GM11168 (cell line): ENCODE measurements around the gene POLA2.
"Not testable (repeated sequence)": the region's sequence is repeated elsewhere in the genome, so short reads cannot be mapped to it uniquely, and the experiment has no call there.

ENCODE experiments used
- in situ Hi-C: fragments of 300-500 bp; cut with MboI; formaldehyde crosslinking; loops from one replicate; pipeline ENCODE4 v1.12.0; 2022; ENCODE audit warnings: low sequenced_read_pairs; ENCODE audit not compliant: unreplicated experiment

Gene POLA2

DNA sequence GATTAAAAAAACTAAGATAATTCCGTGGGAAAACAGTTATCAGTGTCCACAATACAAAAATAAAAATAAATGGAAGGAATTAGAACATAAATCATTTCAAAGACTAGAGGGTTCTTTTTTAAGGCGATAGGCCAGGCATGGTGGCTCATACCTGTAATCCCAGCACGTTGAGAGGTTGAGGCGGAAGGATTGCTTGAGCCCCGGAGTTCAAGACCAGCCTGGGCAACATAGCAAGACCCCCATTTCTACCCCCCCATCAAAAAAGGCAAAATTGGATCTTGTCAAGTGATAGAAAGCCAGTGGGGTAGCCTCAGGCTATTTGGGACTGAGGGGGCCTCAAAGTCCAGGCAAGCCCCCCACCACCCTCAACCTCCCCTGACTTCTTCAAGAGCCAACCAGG is 20.6 kb upstream of the POLA2 start:
- in situ Hi-C loops: no loop called here

DNA sequence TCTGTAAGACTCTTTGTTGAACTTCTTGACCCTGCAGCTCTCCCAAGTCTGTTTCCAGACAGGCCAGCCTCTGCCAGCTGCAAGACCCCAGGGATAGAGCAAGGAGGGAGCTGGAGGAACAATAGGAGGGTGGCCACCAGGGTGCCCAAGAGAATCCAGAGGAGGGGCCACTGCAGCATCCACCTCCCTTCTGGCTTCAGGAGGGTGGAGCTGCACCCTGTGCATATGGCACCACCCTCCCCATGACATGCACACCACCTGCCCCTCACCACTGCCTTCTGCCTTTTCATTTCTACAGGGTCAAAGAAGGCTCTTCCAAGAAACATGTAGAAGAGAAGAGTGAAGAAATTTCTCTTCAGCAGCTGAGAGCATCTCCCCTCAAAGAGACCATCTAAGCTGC is 20.1 kb upstream of the POLA2 start:
- in situ Hi-C loops: no loop called here

DNA sequence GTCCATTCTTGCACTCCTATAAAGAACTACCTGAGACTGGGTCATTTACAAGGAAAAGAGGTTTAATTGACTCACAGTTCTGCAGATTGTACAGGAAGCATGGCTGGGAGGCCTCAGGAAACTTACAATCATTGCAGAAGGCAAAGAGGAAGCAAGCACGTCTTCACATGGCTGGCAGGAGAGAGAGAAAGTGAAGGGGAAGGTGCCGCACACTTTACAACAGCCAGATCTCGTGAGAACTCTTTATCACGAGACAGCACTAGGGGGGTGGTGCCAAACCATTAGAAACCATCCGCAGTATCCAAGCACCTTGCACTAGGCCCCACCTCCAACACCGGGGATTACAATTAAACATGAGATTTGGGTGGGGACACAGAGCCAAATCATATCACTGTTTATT is 19.4 kb upstream of the POLA2 start:
- in situ Hi-C loops: no loop called here

DNA sequence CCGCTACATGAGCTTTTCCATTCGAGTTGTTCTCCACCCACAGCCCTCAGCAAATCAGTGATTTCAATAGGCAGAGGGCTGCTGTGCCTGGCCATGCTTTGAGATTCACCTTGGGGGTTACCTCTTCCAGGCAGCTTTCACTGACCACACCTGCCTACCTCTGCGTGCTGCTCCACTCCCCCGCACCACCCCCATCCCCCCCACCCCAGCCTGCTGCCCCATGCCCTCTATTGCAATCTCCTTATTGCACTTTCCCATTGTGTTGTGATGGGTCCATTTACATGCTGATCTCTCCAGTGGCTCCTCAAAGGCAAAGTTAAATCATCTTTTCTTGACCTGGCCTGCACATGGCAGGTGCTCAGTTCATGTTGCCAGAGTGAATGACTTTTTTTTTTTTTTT is 18.0 kb upstream of the POLA2 start:
- in situ Hi-C loops: no loop called here

DNA sequence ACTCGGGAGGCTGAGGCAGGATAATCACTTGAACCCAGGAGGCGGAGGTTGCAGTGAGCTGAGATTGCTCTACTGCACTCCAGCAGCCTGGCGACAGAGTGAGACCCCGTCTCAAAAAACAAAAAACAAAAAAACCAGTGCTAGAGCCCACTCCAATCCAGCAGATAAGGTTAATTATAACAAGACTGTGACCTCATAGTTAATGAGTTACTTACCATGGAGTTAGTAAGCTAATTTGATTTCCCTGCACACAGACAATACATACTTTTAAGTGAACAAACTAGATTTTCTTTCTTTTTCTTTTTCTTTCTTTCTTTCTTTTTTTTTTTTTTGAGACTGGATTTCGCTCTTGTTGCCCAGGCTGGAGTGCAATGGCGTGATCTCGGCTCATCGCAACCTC is 16.7 kb upstream of the POLA2 start:
- in situ Hi-C loops: not testable (repeated sequence)

DNA sequence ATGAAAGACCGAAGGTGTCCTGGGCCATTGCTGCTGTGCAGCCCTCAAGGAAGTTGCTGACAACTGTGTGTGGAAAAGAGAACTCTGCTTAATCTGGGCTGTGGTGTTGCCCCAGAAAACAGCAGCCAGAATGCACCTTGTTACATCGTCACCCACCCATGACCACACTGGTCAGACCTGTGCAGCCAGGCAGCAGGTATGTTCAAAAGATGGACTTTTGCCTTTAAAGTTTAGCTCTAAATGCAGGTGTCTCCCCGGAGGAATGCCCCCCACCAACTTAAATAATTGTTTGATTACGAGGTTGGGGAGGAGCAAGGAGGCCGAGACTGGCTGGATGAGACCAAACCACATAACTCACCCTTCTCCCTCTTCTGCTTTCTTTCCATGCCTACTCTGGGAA is 15.3 kb upstream of the POLA2 start:
- in situ Hi-C loops: no loop called here

DNA sequence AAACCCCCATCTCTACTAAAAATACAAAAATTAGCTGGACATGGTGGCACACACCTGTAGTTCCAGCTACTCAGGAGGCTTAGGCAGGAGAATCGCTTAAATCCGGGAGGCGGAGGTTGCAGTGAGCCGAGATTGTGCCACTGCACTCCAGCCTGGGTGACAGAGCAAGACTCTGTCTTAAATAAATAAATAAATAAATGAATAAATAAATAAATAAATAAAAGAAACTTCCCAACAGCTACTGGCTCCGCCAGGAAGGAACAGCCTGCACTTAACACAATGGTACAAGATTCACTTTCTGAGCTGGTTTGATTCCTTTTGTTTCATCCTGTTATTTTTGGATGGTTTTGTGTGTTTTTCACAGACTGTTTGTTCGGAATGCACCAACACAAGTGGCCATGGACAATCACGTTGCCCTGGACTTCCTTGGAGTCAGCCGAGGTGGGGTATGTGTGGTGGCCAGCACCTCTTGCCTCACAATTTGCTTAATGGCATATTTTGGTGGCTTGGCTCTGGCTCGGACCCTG is 13.5 kb upstream of the POLA2 start:
- in situ Hi-C loops: not testable (repeated sequence)

DNA sequence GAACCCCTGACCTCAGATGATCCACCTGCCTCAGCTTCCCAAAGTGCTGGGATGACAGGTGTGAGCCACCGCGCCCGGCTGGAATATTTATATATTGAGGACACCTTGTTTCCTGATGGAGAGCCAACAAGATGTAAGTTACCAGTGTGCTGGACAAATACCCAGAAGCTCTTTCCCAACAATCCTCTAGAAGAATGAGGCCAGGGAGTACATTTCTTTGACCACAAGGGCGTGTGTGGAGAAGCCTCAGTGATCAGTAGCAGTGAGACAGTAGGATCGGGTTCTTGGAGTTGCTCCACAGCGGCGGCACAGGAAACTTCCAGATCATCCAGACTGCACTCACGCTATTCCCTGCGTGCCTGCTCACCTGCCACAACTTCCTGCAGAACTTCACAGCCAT is 10.3 kb upstream of the POLA2 start:
- in situ Hi-C loops: no loop called here

DNA sequence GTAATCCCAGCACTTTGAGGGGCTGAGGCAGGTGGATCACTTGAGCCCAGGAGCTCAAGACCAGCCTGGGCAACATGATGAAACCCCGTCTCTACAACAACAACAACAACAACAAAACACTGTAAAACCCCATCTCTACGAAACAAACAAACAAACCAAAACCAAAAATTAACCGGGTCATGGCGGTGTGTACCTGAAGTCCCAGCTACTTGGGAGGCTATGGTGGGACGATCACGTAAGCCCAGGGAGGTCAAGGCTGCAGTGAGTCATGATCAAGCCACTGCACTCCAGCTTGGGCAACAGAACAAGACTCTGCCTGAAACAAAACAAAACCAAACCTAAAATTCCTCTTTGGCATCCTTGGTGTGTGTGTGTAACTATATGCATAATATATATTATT is 7.0 kb upstream of the POLA2 start:
- in situ Hi-C loops: no loop called here

DNA sequence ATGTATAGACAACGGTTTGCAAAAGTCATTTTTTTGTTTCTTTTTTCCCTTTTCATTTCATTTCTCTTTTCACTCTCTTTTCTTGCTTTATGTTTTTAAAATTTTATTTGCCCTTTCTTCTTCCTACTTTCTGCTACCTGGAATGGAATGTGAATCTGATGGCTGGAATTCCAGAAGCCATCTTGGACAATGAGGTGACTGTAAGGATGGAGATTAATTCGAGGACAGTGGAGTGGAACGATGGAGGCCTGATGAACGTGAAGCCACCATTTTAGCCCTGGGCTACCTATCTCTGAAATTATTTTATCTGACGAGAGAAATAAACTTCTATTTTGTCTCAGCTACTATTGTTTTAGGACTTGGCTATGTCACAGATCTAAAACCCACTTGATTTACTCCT is 2.8 kb upstream of the POLA2 start:
- in situ Hi-C loops: no loop called here

DNA sequence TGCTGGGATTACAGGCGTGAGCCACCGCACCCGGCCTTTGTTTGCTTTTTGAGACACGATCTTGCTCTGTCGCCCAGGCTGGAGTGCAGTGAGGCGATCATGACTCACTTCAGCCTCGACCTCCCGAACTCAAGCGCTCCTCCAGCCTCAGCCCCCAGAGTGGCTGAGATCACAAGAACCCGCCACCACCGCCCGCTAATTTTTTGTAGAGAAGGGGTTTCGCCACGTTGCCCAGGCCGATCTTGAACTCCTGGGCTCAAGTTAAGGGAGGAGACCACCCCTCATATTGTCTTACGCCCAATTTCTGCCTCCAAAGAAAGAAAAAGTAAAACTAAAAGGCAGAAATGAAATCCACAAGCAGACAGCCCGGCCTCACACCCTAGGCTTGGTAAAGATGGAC is 1.5 kb upstream of the POLA2 start:
- in situ Hi-C loops: no loop called here

DNA sequence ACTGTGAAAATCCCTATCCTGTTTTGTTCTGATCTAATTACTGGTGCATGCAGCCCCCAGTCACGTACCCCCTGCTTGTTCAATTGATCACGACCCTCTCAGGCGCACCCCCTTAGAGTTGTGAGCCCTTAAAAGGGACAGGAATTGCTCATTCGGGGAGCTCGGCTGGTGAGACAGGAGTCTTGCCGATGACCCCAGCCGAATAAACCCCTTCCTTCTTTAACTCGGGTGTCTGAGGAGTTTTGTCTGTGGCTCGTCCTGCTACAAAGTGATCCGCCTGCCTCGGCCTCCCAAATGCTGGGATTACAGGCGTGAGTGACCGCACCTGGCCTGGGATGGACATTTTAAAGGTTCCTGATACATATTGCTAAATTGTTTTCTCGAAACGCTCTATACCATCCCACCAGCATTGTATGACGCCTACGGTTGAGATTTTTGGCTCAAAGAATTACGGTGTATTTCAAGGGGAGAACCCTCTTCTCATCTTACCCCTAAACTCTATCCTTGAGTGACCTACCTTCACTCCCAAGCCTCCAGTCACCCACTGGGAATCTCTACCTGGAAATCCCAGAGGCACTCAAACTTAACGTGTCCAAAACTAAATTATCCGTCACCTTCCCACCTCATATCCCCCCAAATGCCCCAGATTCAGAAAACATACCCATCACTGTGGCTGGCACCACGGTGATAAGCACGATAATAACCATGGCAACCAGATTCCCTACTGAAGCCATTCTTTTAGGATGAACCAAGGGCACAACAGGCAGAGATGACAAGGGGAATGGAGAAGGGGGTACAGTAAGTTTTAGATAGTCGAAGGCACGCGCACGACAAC is 789 bp upstream of the POLA2 start:
- in situ Hi-C loops: no loop called here

DNA sequence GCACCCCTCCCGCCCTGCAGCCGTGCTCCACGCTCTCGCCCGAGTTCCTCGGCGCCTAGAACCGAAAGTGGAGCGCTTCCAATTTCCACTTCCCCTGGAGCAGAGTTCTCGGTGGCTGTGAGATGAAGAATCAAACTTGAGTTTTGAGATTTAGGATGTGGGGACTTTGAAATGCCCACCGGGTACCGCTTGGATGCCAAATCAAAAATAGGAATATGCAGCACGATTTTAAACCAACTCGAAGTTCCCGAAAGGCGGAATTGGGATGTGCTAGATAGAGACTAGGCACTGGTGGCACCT is 569 bp downstream of the POLA2 start:
- in situ Hi-C loops: no loop called here

DNA sequence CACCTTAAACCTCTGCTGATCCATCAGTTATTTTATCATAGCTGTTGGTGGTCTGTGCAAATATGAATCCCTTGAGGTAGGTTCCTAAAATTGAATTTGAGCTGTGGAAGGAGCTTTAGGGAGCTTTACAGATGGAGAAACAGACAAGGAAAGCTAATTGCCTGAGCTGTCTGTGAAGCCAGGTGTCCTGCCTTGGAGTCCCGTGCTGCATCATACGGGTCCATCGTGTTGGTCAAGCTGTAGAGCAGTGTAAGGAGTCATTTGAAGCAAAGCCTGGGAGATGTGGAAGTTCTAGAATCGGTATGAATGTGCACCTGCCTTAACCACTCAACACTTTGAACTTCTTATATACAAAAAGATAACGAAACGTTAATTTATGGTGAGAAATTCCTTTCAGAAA is 1.0 kb downstream of the POLA2 start:
- in situ Hi-C loops: no loop called here

DNA sequence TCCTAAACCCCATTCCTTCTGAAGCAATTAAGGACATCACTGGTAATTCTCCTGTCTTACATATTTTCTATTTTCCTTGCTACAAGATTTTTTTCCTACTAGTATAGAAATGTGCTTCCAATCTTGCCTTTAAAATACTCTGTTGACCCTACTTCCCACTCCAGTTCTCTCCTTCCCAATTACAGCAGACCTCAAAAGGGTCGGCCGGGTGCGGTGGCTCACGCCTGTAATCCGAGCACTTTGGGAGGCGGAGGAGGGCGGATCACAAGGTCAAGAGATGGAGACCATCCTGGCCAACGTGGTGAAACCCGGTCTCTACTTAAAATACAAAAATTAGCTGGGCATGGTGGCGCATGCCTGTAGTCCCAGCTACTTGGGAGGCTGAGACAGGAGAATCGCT is 3.0 kb downstream of the POLA2 start:
- in situ Hi-C loops: not testable (repeated sequence)

DNA sequence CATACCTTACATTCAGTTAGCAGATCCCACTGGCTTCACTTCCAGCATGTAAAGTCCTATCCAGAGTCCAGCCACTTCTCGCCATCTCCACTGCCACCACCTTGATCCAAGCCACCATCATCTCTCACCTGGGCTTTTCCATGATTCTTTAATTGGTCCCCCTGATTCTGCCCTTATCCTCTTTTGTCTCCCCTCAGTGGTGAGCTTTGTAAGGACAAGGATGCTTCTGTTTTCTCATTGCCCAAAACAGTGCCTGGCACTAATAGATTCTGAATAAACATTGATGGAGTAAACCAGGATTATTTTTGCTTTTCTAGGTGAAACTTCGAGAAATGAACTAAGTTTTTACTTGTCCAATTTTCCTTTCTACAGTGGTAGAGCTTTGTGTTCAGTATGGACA is 4.4 kb downstream of the POLA2 start:
- in situ Hi-C loops: no loop called here

DNA sequence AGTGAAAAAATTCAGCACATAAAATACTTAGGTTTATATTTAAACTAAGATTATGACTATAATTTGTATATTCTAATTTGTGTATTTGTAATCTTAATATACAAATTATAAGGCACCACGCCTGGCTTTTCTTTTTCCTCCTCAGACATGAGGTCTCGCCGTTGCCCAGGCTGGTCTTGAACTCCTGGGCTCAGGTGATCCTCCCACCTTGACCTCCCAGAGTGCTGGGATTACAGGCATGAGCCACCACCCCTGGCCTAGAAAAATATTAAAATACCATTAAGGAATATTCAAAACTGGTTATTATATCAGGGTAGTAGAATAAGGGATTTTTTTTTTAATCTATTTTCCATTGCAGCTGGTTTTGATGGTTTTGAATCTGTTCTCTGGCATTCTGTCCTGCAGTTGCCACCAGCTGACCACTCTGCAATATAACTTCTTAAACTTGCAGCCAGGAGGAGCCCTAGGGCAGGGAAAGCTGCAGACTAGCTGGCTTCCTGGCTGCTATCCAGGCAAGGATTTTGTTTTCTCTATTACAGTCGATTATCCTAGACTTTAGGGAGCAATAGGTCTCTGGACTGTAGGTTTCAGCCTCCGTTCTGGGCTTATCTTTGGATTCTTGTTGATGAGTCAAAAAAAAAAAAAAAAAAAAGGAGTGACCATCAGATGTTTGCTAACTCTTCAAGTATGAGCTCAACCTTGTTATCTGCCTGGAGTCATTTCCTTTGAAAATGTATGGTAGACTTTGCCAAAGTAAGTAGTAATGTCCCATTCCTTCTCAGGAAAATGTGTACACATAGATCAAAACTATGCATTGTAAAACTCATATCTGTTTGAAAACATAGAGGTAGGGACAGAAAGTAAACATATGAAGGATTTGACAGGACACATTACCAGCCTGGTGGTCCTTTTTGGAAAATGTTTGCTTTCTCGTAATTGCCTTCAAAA is 13.2 kb downstream of the POLA2 start:
- in situ Hi-C loops: loop anchor here (5.0 kb wide), 1 partner anchor 42 kb away; no protein-coding TSS in a partner anchor

DNA sequence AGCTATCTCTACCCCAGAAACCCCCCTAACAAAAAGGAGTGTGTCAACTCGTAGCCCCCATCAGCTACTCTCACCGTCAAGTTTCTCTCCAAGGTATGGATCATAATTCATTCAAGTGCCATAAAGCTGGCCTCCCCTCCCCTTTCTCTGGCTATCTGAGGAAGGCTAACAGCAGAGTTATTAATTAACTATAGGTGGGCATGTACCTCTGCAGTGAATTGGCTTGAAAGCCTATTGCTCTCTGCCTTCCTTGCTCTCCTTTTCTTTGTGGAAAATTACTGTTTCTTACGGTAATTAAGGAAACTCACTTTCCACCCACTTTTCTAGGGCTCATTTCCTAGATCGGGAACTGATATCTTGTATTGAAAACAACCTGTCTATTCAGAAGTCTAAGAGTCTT is 14.1 kb downstream of the POLA2 start:
- in situ Hi-C loops: no loop called here

DNA sequence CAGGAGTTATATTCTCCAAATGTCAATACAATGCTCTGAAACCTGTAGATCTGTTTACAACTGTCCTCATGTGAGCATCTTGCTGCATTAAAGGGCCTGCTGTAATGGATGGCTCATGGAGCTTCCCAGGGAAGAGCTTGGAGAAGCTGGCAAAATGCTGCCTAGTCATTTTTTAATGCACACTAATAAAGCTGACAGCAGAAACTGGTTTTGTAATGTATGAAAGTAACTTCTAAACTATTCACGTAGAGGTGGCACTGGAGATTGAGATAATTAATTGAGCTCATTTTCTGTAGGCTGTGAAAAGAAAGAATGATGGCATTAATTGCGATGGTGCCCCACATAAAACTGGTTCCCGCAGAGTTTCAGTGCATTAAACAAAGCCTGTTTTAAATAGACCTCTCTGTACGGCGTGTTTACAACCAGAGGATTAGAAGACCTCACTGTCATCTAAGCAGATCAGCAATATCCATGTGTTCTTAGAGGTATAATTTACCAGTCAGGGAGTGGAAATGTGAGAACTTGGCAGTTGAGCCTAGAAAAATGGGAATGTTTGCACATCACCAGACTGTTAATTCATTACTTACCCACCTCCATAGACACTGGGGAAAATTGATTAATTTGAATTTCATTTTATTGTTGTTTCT is 16.0 kb downstream of the POLA2 start:
- in situ Hi-C loops: no loop called here

DNA sequence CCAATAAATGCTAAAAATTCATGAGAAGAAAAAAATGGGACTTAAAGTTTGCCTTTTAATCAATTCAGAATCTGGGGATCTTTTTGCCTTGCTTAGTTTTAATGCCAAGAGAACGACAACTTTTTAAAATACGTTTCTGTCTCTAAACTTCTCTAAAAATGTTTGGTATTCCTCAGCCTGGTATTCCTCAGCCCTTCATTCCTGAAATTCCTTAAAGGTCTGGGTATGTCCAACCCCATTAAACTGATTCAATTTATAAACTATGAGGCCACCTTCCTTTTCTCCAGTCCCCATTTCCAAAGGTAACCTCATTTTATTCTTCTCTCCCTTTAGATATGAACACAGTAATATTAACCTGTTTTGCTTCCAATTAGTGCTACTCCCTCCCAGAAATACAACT is 16.6 kb downstream of the POLA2 start:
- in situ Hi-C loops: no loop called here

DNA sequence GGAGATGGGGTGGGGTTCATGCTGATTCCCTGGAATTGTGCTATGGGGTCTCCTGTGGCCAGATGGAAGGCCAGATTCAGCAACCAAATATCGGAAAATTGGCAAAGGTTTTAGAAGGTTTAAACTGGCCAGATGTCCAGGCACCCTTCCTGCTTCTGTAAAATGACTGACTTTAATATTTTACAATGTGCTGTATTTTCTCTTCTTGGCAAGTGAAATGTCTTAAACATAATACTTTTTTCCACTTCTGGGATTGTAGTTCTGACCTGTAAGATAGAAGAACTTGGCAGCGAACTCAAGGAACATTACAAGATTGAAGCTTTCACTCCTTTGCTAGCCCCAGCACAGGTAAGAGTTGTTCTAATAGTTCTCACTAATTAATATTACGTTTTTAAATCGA is 17.5 kb downstream of the POLA2 start:
- in situ Hi-C loops: no loop called here
